ENCODE results near the gene ALDH1L1.
A peak's percentile ranks its signal among the peaks of the same experiment; 100 is the strongest.

The ALDH1L1 gene

DNA sequence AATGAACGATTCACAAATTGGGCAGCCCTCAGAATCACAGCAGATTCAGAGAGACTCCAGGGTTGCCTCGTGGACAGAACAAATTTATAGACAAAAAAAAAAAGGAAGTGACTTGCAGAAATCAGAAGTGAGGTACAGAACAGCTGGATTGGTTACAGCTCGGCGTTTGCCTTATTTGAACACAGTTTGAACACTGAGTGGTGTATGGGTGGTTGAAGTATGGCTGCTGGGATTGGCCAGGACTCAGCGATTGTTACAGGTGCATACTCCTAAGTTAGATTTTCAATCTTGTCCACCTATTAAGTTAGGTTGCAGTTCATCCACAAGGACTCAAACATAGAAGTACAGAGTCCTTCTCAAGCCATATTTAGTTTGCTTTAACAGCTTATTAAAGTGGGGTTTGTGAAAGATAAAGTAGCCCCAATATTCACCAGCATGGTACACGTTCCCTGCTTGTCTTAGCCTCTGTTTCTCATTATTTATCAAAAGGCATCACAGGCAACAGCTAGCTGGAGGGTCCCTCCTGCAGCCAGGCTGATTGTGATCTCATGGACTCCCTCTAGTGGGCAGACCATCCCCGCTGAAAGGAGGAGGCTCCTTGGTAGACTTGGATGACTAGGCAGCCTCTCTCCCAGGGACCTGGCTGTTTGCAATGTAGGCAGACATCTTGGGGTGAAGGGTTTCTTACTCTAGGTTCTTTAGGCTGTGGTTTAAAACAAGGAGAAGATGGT is 17.6 kb upstream of the ALDH1L1 start:
- H3K4me3 ChIP-seq (ENCODE audit: control insufficient read depth in 1 of 7, extremely low read depth in 1 of 7, insufficient read depth in 4 of 7, low read depth in 2 of 7, low read length in 6 of 7) = peak overlapping the region in 1 of 7 experiments; percentile 30
- H3K27me3 ChIP-seq (replicated peaks in 2 of 5; ENCODE audit: control insufficient read depth in 4 of 5, insufficient read depth in 5 of 5, low read length in 4 of 5) = peaks cover 0 to 4% (median 0%) of the 10 kb centered on the region in 5 experiments
- no peak overlapping the region for H3K27ac ChIP-seq (ENCODE audit: insufficient read depth in 1 of 2, low read depth in 1 of 2, low read length in 2 of 2, poor library complexity in 1 of 2, severe bottlenecking in 2 of 2)
- no peaks in the 10 kb centered on the region for H3K36me3 ChIP-seq (ENCODE audit: control insufficient read depth in 4 of 4, insufficient read depth in 4 of 4, low read length in 3 of 4)
- peaks cover 0 to 7% (median 2%) of the 10 kb centered on the region in 5 experiments for H3K9me3 ChIP-seq (ENCODE audit: control extremely low read depth in 1 of 5, control insufficient read depth in 4 of 5, insufficient read depth in 2 of 5, low read depth in 1 of 5, low read length in 4 of 5)
- peaks cover 0 to 7% (median 0%) of the 10 kb centered on the region in 4 experiments for H3K4me1 ChIP-seq (ENCODE audit: control extremely low read depth in 1 of 4, control insufficient read depth in 4 of 4, insufficient read depth in 4 of 4, low read length in 3 of 4)
- 10% methylated on average over 5 of the region's 7 CpGs for WGBS (ENCODE audit: insufficient coverage)
- CTCF ChIA-PET = interaction anchor here (1.0 to 4.3 kb wide), 3 partner anchors 11 to 64 kb away, joined by 3 to 20 read pairs (median 10); no protein-coding TSS in a partner anchor
- POLR2A ChIA-PET = no interaction called here
- peak; percentile 67 to 75 (median 74) for DNase-seq

DNA sequence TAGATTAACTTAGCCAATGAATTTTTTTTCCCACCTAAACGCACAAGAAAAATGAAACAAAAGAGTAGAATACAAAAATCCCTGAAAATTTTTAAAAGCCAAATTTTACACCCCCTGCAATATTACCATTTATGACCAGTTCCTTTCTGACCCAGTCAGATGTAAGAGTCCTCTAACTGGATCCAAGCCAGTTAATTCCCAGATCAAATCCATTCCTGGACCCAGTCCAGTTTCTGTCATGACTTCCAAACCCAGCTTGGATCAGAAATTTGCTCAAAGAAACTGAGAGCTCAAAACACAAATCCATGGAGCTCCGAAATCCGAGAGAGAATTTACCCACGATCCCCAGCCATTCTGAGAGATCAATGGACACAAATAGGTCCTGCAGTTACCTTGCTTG is 17.0 kb upstream of the ALDH1L1 start:
- 95% methylated on average over 4 of the region's 4 CpGs for WGBS (ENCODE audit: insufficient coverage)
- H3K27ac ChIP-seq (ENCODE audit: insufficient read depth in 1 of 2, low read depth in 1 of 2, low read length in 2 of 2, poor library complexity in 1 of 2, severe bottlenecking in 2 of 2) = no peak overlapping the region
- ChIA-PET POLR2A (no interaction called here), CTCF (interaction anchor here (1.0 to 4.3 kb wide), 3 partner anchors 11 to 64 kb away, joined by 3 to 20 read pairs (median 10); no protein-coding TSS in a partner anchor)
- no peaks in the 10 kb centered on the region for H3K36me3 ChIP-seq (ENCODE audit: control insufficient read depth in 4 of 4, insufficient read depth in 4 of 4, low read length in 3 of 4)
- peaks cover 0 to 7% (median 0%) of the 10 kb centered on the region in 4 experiments for H3K4me1 ChIP-seq (ENCODE audit: control extremely low read depth in 1 of 4, control insufficient read depth in 4 of 4, insufficient read depth in 4 of 4, low read length in 3 of 4)
- peaks cover 0 to 7% (median 3%) of the 10 kb centered on the region in 5 experiments for H3K9me3 ChIP-seq (ENCODE audit: control extremely low read depth in 1 of 5, control insufficient read depth in 4 of 5, insufficient read depth in 2 of 5, low read depth in 1 of 5, low read length in 4 of 5)
- peaks cover 0 to 3% (median 0%) of the 10 kb centered on the region in 5 experiments for H3K27me3 ChIP-seq (replicated peaks in 2 of 5; ENCODE audit: control insufficient read depth in 4 of 5, insufficient read depth in 5 of 5, low read length in 4 of 5)
- H3K4me3 ChIP-seq (ENCODE audit: control insufficient read depth in 1 of 7, extremely low read depth in 1 of 7, insufficient read depth in 4 of 7, low read depth in 2 of 7, low read length in 6 of 7) = no peak overlapping the region
- DNase-seq = no peak

DNA sequence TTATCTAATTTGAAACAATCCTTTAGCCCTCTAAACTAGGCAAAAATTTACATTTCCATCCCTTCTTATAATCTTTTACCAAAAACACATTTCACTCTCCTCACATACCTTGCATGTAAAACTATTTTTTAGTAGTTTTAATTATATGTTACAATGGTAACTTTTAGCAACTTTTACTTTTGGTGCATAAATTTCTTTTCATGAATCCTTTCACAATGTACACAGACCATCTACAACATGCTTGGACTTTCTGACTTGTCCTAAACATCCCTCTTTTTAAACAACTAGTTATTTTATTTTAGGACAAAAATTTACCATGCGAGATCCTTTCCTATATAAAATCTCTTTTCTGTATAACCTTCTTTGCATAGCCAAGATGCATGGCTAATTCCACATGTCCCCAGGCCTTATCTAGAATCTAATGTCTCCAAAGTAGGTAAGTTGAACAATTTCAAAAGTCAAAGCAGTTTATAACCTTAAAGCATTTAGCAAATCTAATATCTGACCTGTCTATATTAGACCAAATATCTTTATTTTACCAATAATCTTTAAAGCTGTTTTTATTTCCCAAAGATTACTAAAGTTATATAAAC is 14.4 kb upstream of the ALDH1L1 start:
- POLR2A ChIA-PET = interaction anchor here (0.5 kb wide), 1 partner anchor 14 kb away, joined by 3 read pairs; the partner anchor contains the start of gene ALDH1L1
- Histone ChIP-seq H3K4me3 (ENCODE audit: control insufficient read depth in 1 of 7, extremely low read depth in 1 of 7, insufficient read depth in 4 of 7, low read depth in 2 of 7, low read length in 6 of 7) (no peak overlapping the region), H3K36me3 (ENCODE audit: control insufficient read depth in 4 of 4, insufficient read depth in 4 of 4, low read length in 3 of 4) (no peaks in the 10 kb centered on the region), H3K27me3 (replicated peaks in 2 of 5; ENCODE audit: control insufficient read depth in 4 of 5, insufficient read depth in 5 of 5, low read length in 4 of 5) (no peaks in the 10 kb centered on the region), H3K4me1 (ENCODE audit: control extremely low read depth in 1 of 4, control insufficient read depth in 4 of 4, insufficient read depth in 4 of 4, low read length in 3 of 4) (peaks cover 0 to 7% (median 0%) of the 10 kb centered on the region in 4 experiments), H3K27ac (ENCODE audit: insufficient read depth in 1 of 2, low read depth in 1 of 2, low read length in 2 of 2, poor library complexity in 1 of 2, severe bottlenecking in 2 of 2) (no peak overlapping the region), H3K9me3 (ENCODE audit: control extremely low read depth in 1 of 5, control insufficient read depth in 4 of 5, insufficient read depth in 2 of 5, low read depth in 1 of 5, low read length in 4 of 5) (peaks cover 0 to 7% (median 3%) of the 10 kb centered on the region in 5 experiments)
- no CpG with 5 or more reads among the region's 1 CpG for WGBS (ENCODE audit: insufficient coverage)
- CTCF ChIA-PET = interaction anchor here (1.6 kb wide), 1 partner anchor 16 kb away, joined by 3 read pairs; no protein-coding TSS in a partner anchor
- peak in 2 of 3 donors; percentile 12 to 37 for DNase-seq

DNA sequence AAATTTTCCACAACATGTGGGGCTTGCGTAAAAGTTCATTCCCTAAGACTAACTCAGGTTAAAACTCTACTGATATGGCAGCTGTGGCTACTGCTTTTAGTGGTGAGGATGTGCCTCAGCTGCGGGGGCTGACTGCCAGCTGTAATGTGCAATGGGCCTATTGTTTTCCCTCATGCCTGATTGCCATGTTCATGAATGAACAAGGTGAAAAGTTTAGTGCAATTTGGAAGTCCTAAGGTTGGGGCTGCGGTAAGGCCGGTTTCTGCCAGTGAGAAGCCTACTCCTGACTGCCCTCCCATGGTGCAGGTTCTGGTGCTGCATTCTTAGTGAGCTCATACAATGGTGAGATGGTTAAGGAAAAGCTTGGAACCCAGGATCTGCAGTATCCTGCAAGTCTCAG is 10.9 kb upstream of the ALDH1L1 start:
- Histone ChIP-seq H3K4me3 (ENCODE audit: control insufficient read depth in 1 of 7, extremely low read depth in 1 of 7, insufficient read depth in 4 of 7, low read depth in 2 of 7, low read length in 6 of 7) (no peak overlapping the region), H3K27me3 (replicated peaks in 2 of 5; ENCODE audit: control insufficient read depth in 4 of 5, insufficient read depth in 5 of 5, low read length in 4 of 5) (peaks cover 0 to 6% (median 2%) of the 10 kb centered on the region in 5 experiments), H3K9me3 (ENCODE audit: control extremely low read depth in 1 of 5, control insufficient read depth in 4 of 5, insufficient read depth in 2 of 5, low read depth in 1 of 5, low read length in 4 of 5) (peaks cover 0 to 4% (median 3%) of the 10 kb centered on the region in 5 experiments), H3K4me1 (ENCODE audit: control extremely low read depth in 1 of 4, control insufficient read depth in 4 of 4, insufficient read depth in 4 of 4, low read length in 3 of 4) (no peaks in the 10 kb centered on the region), H3K36me3 (ENCODE audit: control insufficient read depth in 4 of 4, insufficient read depth in 4 of 4, low read length in 3 of 4) (no peaks in the 10 kb centered on the region), H3K27ac (ENCODE audit: insufficient read depth in 1 of 2, low read depth in 1 of 2, low read length in 2 of 2, poor library complexity in 1 of 2, severe bottlenecking in 2 of 2) (no peak overlapping the region)
- 93% methylated on average over 3 of the region's 4 CpGs for WGBS (ENCODE audit: insufficient coverage)
- POLR2A ChIA-PET = interaction anchor here (0.7 kb wide), 1 partner anchor 289 kb away, joined by 3 read pairs; no protein-coding TSS in a partner anchor
- CTCF ChIA-PET = interaction anchor here (1.2 kb wide), 1 partner anchor 8 kb away, joined by 3 read pairs; no protein-coding TSS in a partner anchor
- DNase-seq = no peak

DNA sequence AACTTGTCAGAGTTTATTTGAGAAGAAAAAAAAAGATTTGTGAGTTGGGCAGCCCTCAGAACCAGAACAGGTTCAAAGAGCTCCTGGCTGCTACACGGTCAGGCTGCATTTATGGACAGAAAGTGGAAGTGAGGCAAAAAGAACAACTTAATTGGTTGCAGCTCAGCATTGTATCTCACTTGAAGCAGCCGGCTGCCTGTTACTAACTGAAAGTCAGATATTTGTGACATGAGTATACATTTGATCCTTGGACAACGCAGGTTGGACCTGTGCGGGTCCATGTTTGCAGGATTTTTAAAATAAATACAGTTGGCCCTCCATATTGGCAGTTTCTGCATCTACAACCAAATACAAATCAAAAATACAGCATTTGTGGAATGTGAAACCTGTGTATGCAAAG is 7.5 kb upstream of the ALDH1L1 start:
- POLR2A ChIA-PET = no interaction called here

DNA sequence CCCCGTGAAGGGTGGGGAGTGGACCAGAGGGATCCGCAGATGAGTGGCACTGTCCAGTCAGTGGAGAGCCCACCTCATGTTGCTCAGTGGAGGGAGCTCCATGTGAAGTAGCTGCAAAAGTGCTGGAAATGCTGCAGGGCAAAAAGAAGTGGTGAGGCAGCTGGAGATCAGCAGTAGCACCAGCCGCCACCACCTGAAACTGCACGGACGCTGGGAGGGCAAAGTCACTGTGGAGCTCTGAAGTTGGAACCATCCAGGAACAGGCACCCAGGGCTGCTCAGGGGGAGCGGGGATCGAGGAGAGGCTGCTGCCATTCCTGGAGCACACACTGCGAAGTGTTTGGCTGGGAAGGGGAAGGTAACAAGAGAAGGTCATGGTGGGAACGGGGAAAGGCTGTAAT is 6.4 kb upstream of the ALDH1L1 start:
- Histone ChIP-seq H3K27me3 (replicated peaks in 2 of 5; ENCODE audit: control insufficient read depth in 4 of 5, insufficient read depth in 5 of 5, low read length in 4 of 5) (peaks cover 0 to 21% (median 5%) of the 10 kb centered on the region in 5 experiments), H3K36me3 (ENCODE audit: control insufficient read depth in 4 of 4, insufficient read depth in 4 of 4, low read length in 3 of 4) (no peaks in the 10 kb centered on the region), H3K9me3 (ENCODE audit: control extremely low read depth in 1 of 5, control insufficient read depth in 4 of 5, insufficient read depth in 2 of 5, low read depth in 1 of 5, low read length in 4 of 5) (no peaks in the 10 kb centered on the region), H3K4me3 (ENCODE audit: control insufficient read depth in 1 of 7, extremely low read depth in 1 of 7, insufficient read depth in 4 of 7, low read depth in 2 of 7, low read length in 6 of 7) (no peak overlapping the region), H3K27ac (ENCODE audit: insufficient read depth in 1 of 2, low read depth in 1 of 2, low read length in 2 of 2, poor library complexity in 1 of 2, severe bottlenecking in 2 of 2) (no peak overlapping the region), H3K4me1 (ENCODE audit: control extremely low read depth in 1 of 4, control insufficient read depth in 4 of 4, insufficient read depth in 4 of 4, low read length in 3 of 4) (no peaks in the 10 kb centered on the region)
- CTCF ChIA-PET = interaction anchor here (0.9 to 1.0 kb wide), 2 partner anchors 15 to 41 kb away, joined by 3 read pairs; no protein-coding TSS in a partner anchor
- POLR2A ChIA-PET = interaction anchor here (0.6 kb wide), 1 partner anchor 9 kb away, joined by 3 read pairs; no protein-coding TSS in a partner anchor
- 100% methylated on average over 5 of the region's 9 CpGs for WGBS (ENCODE audit: insufficient coverage)
- no peak for DNase-seq

More for the DNA sequence above, 7.5 kb upstream of the ALDH1L1 start:
- no peaks in the 10 kb centered on the region for H3K36me3 ChIP-seq (ENCODE audit: control insufficient read depth in 4 of 4, insufficient read depth in 4 of 4, low read length in 3 of 4)
- CTCF ChIA-PET = interaction anchor here (0.9 kb wide), 1 partner anchor 16 kb away, joined by 3 read pairs; no protein-coding TSS in a partner anchor
- H3K27ac ChIP-seq (ENCODE audit: insufficient read depth in 1 of 2, low read depth in 1 of 2, low read length in 2 of 2, poor library complexity in 1 of 2, severe bottlenecking in 2 of 2) = no peak overlapping the region
- peaks cover 0 to 3% (median 0%) of the 10 kb centered on the region in 5 experiments for H3K9me3 ChIP-seq (ENCODE audit: control extremely low read depth in 1 of 5, control insufficient read depth in 4 of 5, insufficient read depth in 2 of 5, low read depth in 1 of 5, low read length in 4 of 5)
- no peak overlapping the region for H3K4me3 ChIP-seq (ENCODE audit: control insufficient read depth in 1 of 7, extremely low read depth in 1 of 7, insufficient read depth in 4 of 7, low read depth in 2 of 7, low read length in 6 of 7)
- WGBS (ENCODE audit: insufficient coverage) = 98% methylated on average over 4 of the region's 4 CpGs
- peaks cover 0 to 13% (median 5%) of the 10 kb centered on the region in 5 experiments for H3K27me3 ChIP-seq (replicated peaks in 2 of 5; ENCODE audit: control insufficient read depth in 4 of 5, insufficient read depth in 5 of 5, low read length in 4 of 5)
- H3K4me1 ChIP-seq (ENCODE audit: control extremely low read depth in 1 of 4, control insufficient read depth in 4 of 4, insufficient read depth in 4 of 4, low read length in 3 of 4) = no peaks in the 10 kb centered on the region
- no peak for DNase-seq
